Spleen (tissue), 11 donors: Measurements from ENCODE around the gene MARK3. TPM values are rescaled to one million over a fixed set of nuclear protein-coding genes. Genes with fewer than 3 reads are reported as not detected.

Source experiments
- DNase-seq: peaks from one replicate; pipeline ENCODE4 v3.0.0-alpha.2; 2020
- H3K27ac ChIP-seq, 8 donors: fragments of 200-600 bp; sonication (generic) in 7 of 8; 1 replicate in 4 of 8; 2 replicates in 4 of 8; pipeline versions ENCODE4 v1.5.0 to v1.8.0; 2016 to 2021; ENCODE audit warnings: inconsistent platforms in 4 of 8, mild to moderate bottlenecking in 4 of 8, moderate library complexity in 1 of 8
- H3K27me3 ChIP-seq, 7 donors: fragments of 200-600 bp; sonication (generic) in 6 of 7; replicated peaks in 1 of 7; 1 replicate in 4 of 7; 2 replicates in 3 of 7; pipeline versions ENCODE4 v1.5.0 to v1.8.0; 2016 to 2021; ENCODE audit warnings: inconsistent platforms in 3 of 7, mild to moderate bottlenecking in 1 of 7
- H3K36me3 ChIP-seq, 6 donors: fragments of 200-600 bp; sonication (generic) in 5 of 6; 1 replicate in 4 of 6; 2 replicates in 2 of 6; pipeline versions ENCODE4 v1.5.0 to v1.8.0; 2016 to 2021; ENCODE audit warnings: inconsistent platforms in 2 of 6
- H3K4me1 ChIP-seq, 6 donors: fragments of 200-600 bp; sonication (generic) in 5 of 6; 1 replicate in 3 of 6; 2 replicates in 3 of 6; pipeline versions ENCODE4 v1.5.0 to v1.8.0; 2016 to 2021; ENCODE audit warnings: inconsistent platforms in 3 of 6
- H3K4me3 ChIP-seq, 8 donors: fragments of 200-600 bp; sonication (generic) in 7 of 8; 1 replicate in 4 of 8; 2 replicates in 4 of 8; pipeline versions ENCODE4 v1.5.0 to v1.8.0; 2016 to 2021; ENCODE audit warnings: inconsistent platforms in 4 of 8, mild to moderate bottlenecking in 4 of 8, moderate library complexity in 2 of 8
- H3K9me3 ChIP-seq, 8 donors: fragments of 200-600 bp; sonication (generic) in 7 of 8; 1 replicate in 4 of 8; 2 replicates in 4 of 8; pipeline versions ENCODE4 v1.5.0 to v1.8.0; 2016 to 2021; ENCODE audit warnings: inconsistent platforms in 4 of 8
- POLR2A ChIP-seq, 3 donors: fragments of 450-650 bp; IDR thresholded peaks; one replicate each; pipeline ENCODE4 v1.5.1; 2017; ENCODE audit warnings: antibody characterized with exemption in 3 of 3, mild to moderate bottlenecking in 1 of 3
- POLR2AphosphoS5 ChIP-seq, 3 donors: sonication (generic); formaldehyde crosslinking; IDR thresholded peaks; one replicate each; pipeline ENCODE4 v1.5.1; 2017; ENCODE audit warnings: antibody characterized with exemption in 3 of 3
- WGBS, 5 donors: extraction: QIAGEN DNeasy Blood & Tissue Kit in 3 of 5; methylation state at CpG; one replicate each; pipeline versions ENCODE4 v1.1.5 to v1.1.7; 2013 to 2018; 5-methylcytosine and 5-hydroxymethylcytosine counted together
- intact Hi-C: fragments of 100-400 bp; cut with DNase I; formaldehyde crosslinking; loops from one replicate; pipeline ENCODE4 v1.15.0; 2023; ENCODE audit warnings: low total_unique reads
- polyA plus RNA-seq, 3 donors: library from polyadenylated mRNA; stranded (reverse); fragments of 200-250 nt; gene quantifications; one replicate each; pipeline ENCODE4 v1.2.1, GENCODE V29; 2013
- total RNA-seq, 7 donors: library from RNA; depleted of rRNA in 3 of 7; stranded (reverse); fragments of >200 nt in 3 of 7; fragmentation: NEBNext Ultra II Directional in 4 of 7; extraction: Animal tissue kit (Norgen Biotek cat#: 25700) in 4 of 7; gene quantifications; one replicate each; pipeline versions ENCODE4 v1.1.0 to v1.2.1, GENCODE V29; 2016 to 2021
- TF ChIP-seq, protein P1 (sequence below), 11 experiments: fragments of 200-600 bp in 7 of 11; fragments of 450-650 bp in 4 of 11; sonication (generic) in 4 of 11; IDR thresholded peaks in 8 of 11; conservative IDR thresholded peaks in 3 of 11; 1 replicate in 7 of 11; 2 replicates in 4 of 11; pipeline versions ENCODE4 v1.4.0 to v1.8.0; 2016 to 2021; ENCODE audit warnings: antibody characterized with exemption in 11 of 11, inconsistent platforms in 4 of 11, mild to moderate bottlenecking in 1 of 11
- donor health status: healthy with polysubstance abuse.
- donor health status: DM: no; HTN: no; CAD: no; lungs with moderate emphysema.
- donor health status: DM: no; HTN: no; CAD: no.
- donor health status: Bipolar disorder and iron deficiency.
- donor health status: healthy.
- donor health status: DM: no; HTN: no; CAD: no.
- donor health status: DM: yes; HTN: yes; CAD: no.

Gene MARK3
- total and polyA plus RNA-seq, 10 donors: 40.4 to 144 (median 106) TPM

DNA sequence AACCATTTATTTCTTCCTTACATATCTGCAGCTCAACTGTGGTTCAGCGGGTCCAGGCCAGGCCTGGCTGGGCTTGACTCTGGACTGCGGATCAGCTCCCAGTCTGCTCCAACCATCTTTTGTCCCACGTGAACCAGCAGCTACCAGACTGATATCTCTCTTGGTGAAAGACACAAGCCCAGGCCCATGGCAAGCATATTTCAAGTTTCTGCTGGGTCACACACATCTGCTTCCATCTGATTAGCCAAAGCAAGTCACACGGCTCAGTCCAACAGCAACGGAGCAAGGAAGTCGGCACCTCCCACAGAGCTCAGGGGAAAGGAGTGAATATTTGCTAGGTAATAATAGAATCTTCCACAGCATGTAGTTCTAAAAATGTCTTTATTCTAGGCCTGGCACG, 24.7 kb upstream of the MARK3 start:
- 85 to 89% (median 87%) methylated on average over 7 of the region's 7 CpGs for WGBS, 5 donors
- H3K36me3 ChIP-seq: no peaks in the 10 kb centered on the region
- no peaks in the 10 kb centered on the region for H3K27me3 ChIP-seq
- no peak overlapping the region for H3K4me3 ChIP-seq
- intact Hi-C loops: no loop called here
- no peak for TF ChIP-seq POLR2A (IDR thresholded peaks at IDR 0.05)
- no peak for TF ChIP-seq POLR2AphosphoS5 (IDR thresholded peaks at IDR 0.05)
- TF ChIP-seq, protein P1, sequence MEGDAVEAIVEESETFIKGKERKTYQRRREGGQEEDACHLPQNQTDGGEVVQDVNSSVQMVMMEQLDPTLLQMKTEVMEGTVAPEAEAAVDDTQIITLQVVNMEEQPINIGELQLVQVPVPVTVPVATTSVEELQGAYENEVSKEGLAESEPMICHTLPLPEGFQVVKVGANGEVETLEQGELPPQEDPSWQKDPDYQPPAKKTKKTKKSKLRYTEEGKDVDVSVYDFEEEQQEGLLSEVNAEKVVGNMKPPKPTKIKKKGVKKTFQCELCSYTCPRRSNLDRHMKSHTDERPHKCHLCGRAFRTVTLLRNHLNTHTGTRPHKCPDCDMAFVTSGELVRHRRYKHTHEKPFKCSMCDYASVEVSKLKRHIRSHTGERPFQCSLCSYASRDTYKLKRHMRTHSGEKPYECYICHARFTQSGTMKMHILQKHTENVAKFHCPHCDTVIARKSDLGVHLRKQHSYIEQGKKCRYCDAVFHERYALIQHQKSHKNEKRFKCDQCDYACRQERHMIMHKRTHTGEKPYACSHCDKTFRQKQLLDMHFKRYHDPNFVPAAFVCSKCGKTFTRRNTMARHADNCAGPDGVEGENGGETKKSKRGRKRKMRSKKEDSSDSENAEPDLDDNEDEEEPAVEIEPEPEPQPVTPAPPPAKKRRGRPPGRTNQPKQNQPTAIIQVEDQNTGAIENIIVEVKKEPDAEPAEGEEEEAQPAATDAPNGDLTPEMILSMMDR (IDR thresholded peaks at IDR 0.05 in 8 of 11, conservative IDR thresholded peaks at IDR 0.05 in 3 of 11): no peak
- H3K9me3 ChIP-seq: peaks cover 0 to 24% (median 20%) of the 10 kb centered on the region in 8 donors
- no peak for DNase-seq
- H3K27ac ChIP-seq: no peak overlapping the region
- H3K4me1 ChIP-seq: peaks cover 0 to 10% (median 0%) of the 10 kb centered on the region in 6 donors

DNA sequence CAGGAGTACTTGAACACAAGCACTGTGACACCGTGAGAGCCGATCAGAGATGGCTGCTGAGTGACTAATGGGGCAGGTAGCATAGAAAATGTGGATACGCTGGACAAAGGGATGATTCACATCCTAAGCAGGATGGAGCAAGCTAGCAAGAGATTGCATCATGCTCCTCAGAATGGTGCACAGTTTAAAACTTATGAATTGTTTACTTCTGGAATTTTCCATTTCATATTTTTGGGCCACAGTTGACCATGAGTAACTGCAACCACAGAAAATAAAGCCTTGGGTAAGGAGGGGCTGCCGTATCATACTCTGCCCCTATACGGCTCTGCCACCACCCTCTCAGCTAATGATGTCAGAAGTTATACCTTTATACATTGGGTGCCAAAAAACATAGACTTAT, 23.3 kb upstream of the MARK3 start:
- intact Hi-C loops: no loop called here
- H3K4me1 ChIP-seq: no peaks in the 10 kb centered on the region
- no peak for DNase-seq
- TF ChIP-seq POLR2A (IDR thresholded peaks at IDR 0.05) (no peak), POLR2AphosphoS5 (IDR thresholded peaks at IDR 0.05) (no peak)
- TF ChIP-seq, protein P1 (IDR thresholded peaks at IDR 0.05 in 8 of 11, conservative IDR thresholded peaks at IDR 0.05 in 3 of 11): no peak
- 77 to 89% (median 78%) methylated on average over 5 of the region's 5 CpGs for WGBS, 5 donors
- H3K27ac ChIP-seq: no peak overlapping the region
- no peaks in the 10 kb centered on the region for H3K36me3 ChIP-seq
- no peak overlapping the region for H3K4me3 ChIP-seq
- peaks cover 0 to 24% (median 20%) of the 10 kb centered on the region in 8 donors for H3K9me3 ChIP-seq
- H3K27me3 ChIP-seq: no peaks in the 10 kb centered on the region

DNA sequence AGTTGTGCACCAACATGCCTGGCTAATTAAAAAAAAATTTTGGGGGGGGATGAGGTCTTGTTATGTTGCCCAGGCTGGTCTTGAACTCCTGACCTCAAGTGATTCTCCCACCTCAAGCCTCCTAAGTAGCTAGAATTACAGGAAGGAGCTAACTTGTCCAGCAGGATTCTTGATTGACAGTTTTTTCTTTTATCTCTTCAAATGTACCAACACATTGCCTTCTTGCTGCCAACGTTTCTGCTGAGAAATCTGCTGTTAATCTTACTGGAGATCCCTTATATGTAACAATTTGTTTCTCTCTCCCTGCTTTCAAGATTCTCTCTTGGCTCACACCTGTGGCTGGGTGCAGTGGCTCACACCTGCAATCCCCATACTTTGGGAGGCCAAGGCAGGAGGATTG, 22.4 kb upstream of the MARK3 start:
- H3K4me1 ChIP-seq: no peaks in the 10 kb centered on the region
- H3K4me3 ChIP-seq: no peak overlapping the region
- intact Hi-C loops: no loop called here
- DNase-seq: no peak
- TF ChIP-seq POLR2A (IDR thresholded peaks at IDR 0.05): no peak
- TF ChIP-seq, protein P1 (IDR thresholded peaks at IDR 0.05 in 8 of 11, conservative IDR thresholded peaks at IDR 0.05 in 3 of 11): no peak
- no peak for TF ChIP-seq POLR2AphosphoS5 (IDR thresholded peaks at IDR 0.05)
- peaks cover 0 to 24% (median 20%) of the 10 kb centered on the region in 8 donors for H3K9me3 ChIP-seq
- H3K27ac ChIP-seq: no peak overlapping the region
- H3K36me3 ChIP-seq: no peaks in the 10 kb centered on the region
- WGBS, 5 donors: 72 to 89% (median 81%) methylated on average over 1 of the region's 1 CpG
- no peaks in the 10 kb centered on the region for H3K27me3 ChIP-seq

DNA sequence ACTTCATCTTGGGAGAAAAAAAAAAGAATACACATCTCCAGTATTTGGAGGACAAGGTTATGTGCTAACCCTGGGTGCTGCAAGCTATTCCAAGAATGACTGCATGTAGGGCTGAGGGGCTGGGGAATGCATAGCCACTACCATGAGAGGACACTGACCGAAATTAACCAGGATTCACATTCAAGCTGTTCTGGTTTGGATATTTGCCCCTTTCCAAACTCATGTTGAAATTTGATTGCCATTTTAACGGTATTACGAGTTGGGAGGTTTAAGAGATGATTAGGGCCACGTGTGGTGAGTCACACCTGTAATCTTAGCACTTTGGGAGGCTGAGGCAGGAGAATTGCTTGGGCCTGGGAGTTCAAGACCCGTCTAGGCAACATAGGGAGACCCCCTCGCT, 18.5 kb upstream of the MARK3 start:
- intact Hi-C loops: no loop called here
- H3K4me3 ChIP-seq: no peak overlapping the region
- no peak overlapping the region for H3K27ac ChIP-seq
- 77 to 90% (median 85%) methylated on average over 6 of the region's 6 CpGs for WGBS, 5 donors
- no peaks in the 10 kb centered on the region for H3K4me1 ChIP-seq
- TF ChIP-seq, protein P1 (IDR thresholded peaks at IDR 0.05 in 8 of 11, conservative IDR thresholded peaks at IDR 0.05 in 3 of 11): no peak
- TF ChIP-seq POLR2AphosphoS5 (IDR thresholded peaks at IDR 0.05) (no peak), POLR2A (IDR thresholded peaks at IDR 0.05) (no peak)
- no peaks in the 10 kb centered on the region for H3K27me3 ChIP-seq
- peaks cover 0 to 24% (median 20%) of the 10 kb centered on the region in 8 donors for H3K9me3 ChIP-seq
- no peak for DNase-seq
- no peaks in the 10 kb centered on the region for H3K36me3 ChIP-seq
